G401 (cell line): ENCODE measurements around the gene PNMA6A. TPM values are rescaled to one million over a fixed set of nuclear protein-coding genes. Genes with fewer than 3 reads are reported as not detected.
"Not testable (repeated sequence)": the region's sequence is repeated elsewhere in the genome, so short reads cannot be mapped to it uniquely, and the experiment has no call there.

ENCODE experiments used
- DNase-seq: peaks from one replicate; pipeline ENCODE4 v3.0.0-alpha.2; 2015; ENCODE audit warnings: low spot score
- in situ Hi-C: cut with HindIII; loops from 2 replicates; pipeline ENCODE4 v1.10.0; 2016; ENCODE audit warnings: low sequenced_read_pairs, mixed read lengths
- total RNA-seq: library from RNA; depleted of rRNA; stranded (reverse); fragments of >200 nt; shearing (Covaris generic); gene quantifications from 2 replicates; pipeline ENCODE4 v1.2.3, GENCODE V29; 2014; rRNA removed

PNMA6A gene
- total RNA-seq, 1 experiment from 2014 or later, result 15.1 TPM

DNA sequence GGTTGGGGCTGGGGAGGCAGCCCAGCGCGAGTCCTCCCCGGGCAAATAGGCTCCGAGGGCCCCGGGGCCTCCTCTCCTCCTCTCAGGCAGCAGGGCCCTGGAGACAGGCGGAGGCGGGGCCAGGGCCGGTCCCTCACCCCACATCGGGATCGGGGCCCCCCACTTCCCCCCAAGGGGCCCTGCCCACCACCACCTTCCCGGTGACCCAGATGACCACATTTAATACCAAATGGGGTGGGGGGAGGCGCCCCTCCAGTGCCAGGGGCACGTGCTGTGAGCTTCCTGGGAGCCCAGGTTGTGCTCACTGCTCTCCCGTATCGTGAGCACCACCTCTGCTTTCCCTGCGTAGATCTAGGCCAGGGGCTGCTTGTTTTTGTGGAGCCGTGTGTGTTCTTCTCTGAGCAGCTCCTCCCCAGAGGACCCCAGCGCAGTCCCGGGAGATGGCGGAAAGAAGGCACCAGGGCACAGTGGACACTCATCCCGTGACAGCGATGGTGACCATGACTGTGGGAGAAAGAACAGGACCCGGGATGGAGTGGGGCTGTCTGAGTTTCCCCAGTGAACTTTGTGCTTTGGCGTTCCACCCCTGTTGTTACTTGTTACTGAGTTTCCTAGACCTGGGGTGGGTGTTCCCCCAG, 2.1 kb downstream of the PNMA6A start:
- no peak for DNase-seq
- in situ Hi-C loops, result no loop called here

DNA sequence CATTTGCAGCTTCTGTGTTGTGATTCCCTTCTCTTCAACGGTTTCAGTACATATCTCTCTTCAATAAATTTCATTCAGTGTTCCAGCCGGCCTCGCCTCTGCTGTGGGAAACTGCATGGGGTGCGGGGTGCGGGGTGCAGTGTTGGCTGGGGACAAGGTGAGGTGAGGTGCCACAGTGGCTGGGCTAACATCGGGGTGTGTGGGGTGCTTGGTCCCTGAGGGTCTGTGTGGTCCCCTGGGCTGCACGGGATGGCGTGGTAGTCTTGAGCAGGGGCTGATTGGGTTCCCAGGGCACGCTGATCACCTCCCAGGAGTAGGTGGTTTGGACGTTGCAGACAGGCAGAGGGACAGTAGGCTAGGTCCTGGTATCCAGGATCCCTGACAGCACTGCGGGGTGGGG, 2.7 kb downstream of the PNMA6A start:
- no peak for DNase-seq
- in situ Hi-C loops, result no loop called here

DNA sequence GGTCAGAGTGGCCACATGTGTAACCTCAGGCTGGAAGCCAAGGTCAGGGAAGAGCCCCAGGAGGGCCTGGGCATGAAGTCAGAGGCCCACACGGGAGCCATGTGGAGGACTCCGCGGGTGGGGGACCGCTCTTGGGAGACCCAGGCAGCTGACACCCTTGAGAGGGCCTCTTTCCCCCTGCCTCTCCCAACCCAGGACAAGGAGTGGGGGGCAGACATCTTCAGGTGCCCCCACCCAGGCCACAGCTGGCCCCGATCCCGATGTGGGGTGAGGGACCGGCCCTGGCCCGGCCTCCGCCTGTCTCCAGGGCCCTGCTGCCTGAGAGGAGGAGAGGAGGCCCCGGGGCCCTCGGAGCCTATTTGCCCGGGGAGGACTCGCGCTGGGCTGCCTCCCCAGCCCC, 3.1 kb downstream of the PNMA6A start:
- no peak for DNase-seq
- in situ Hi-C loops, result no loop called here

DNA sequence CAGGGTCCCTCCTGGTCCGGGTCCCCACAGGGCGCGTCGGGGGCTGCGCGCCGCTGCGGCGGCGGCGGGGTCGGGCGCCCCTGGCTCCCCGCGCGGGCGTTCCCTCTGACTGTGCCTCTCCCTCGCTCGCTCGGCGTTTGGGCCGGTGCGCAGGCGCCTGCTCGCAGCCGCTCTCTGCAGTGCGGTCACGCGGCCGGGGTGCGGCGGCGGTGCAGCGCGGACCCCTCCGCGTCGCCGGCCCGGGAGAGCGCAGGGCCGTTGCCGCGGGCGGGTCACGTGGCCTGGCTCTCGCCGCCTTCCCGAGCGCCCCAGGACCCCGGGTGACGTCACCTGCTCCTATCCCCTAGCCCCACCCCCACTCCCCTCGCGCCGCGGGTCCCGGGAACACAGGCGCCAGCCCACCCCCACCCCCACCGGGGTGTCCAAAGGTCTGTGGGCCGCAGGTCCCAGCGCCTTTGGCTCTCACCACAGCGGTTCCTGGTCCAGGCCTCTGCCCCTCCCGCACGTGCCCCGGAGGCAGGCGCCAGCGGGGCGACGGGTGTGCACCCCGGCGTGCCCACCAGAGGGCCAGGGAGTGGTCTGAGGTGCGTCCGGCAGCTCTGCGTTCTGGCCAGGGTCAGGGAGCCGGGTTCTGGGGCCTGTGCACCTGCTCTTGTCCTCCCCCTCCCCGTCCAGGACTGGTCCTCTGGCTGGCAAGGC, 5.3 kb downstream of the PNMA6A start:
- in situ Hi-C loops, DNase-seq: not testable (repeated sequence)

DNA sequence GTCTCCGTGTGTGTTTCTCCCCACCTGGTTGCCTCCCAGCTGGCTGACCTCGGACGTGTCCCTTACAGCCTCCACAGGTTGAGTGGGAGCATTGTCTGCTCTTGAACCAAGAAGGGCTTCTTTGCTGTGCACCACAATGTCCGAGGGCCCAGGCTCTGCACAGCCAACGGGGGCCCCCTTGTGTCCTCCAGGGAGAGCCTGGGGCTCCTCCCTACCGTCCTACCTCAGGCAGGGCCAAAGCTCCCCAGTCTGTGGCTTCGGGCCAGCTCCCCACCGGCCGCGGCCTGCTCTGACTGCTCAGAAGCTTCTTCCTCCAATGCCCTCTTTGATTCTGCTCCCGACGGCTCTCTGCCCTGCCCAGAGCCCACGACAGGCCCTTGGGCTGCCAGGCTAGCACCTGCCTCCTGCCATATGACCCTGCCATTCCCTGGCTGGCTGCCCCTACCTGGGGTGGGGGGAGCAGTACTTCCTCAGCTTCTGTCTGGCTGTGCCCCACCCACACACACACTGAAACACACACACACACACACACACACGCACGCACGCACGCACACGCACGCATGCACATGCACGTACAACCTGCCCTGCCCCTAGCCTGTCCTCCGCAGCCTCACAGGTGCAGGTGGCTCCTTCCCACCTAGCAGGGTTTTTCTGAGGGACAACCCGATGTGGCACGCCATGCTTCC, 11.1 kb downstream of the PNMA6A start:
- in situ Hi-C loops, DNase-seq: not testable (repeated sequence)

DNA sequence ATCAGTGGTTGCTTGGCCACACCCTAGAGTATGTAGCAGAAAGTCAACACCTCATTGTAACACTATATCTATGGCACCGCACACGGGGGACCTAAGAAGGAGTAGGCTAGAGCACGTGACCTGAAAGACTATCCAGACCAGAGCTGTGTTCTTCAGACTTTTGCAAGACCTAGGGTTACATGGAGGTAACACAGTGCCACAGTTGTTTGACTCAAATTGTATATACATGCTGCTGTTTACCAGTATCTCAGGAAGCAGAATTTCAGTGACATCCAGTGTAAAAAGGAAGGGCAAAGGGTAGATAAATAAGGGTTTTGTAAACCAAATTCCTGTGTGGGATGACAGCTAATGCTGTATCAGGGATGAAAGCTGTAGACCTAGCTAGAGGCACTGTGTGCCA, 30.2 kb downstream of the PNMA6A start:
- DNase-seq, result no peak

DNA sequence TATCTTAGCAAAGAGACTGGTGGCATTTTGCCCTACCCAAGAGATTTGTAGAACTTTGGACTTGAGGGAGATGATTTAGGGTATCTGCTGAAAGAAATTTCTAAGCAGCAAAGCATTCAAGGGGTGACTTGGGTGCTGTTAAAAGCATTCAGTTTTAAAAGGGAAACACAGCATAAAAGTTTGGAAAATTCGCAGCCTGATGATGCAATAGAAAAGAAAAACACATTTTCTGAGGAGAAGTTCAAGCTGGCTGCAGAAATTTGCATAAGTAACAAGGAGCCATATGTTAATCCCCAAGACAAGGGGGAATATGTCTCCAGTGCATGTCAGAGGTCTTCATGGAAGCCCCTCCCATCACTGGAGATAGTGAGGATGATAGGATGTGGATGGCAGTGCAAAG, 32.7 kb downstream of the PNMA6A start:
- DNase-seq, in situ Hi-C loops: not testable (repeated sequence)

More for the DNA sequence above, 30.2 kb downstream of the PNMA6A start:
- in situ Hi-C loops, result no loop called here

DNA sequence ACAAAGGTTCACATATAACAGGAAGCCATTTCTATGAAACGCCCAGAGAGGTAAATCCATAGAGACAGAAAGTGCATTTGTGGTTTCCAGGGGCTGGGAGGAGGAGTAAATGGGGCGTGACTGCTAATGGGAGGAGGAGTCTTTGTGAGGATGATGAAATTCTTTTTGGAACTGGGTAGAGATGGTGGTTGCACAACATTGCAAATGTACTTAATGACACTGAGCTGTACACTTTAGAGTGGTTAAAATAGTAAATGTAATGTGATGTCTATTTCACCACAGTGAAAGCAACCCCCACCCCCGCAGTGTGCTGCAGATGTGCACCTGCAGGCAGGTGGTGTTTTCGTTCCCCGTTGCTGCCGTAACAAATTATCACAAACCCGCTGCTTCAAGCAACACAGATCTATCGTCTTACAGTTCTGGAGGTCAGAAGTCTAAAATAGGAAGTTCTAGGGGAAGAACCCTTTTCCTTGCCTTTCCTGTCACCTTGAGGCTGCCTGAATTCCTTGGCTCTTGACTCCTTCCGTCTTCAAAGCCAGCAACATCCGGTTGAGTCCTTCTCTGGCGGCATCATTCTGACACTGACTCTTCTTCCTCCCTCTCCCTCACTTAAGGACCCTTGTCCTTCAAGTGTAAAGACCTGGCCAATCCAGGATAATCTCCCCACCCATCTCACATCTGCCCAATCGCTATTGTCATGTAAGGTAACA, 34.0 kb downstream of the PNMA6A start:
- DNase-seq, in situ Hi-C loops: not testable (repeated sequence)

DNA sequence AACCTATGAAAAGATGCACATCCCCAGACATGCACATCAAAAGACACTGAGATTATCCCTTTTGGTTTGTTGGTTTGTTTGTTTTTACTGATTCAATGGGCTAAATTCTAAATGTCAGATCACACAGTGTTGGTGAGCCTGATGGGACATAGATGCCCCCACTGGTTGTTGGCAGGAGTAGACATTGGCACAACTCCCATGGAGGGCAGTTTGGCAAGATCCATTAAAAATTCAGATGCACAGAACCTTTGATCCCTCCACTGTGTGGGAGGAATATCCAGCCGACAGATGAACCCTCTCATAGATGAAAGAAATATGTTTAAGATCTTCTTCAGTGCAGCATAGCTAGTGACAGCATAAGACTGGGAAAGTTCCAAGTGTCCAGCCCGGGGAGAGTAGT, 38.5 kb downstream of the PNMA6A start:
- DNase-seq, in situ Hi-C loops: not testable (repeated sequence)

DNA sequence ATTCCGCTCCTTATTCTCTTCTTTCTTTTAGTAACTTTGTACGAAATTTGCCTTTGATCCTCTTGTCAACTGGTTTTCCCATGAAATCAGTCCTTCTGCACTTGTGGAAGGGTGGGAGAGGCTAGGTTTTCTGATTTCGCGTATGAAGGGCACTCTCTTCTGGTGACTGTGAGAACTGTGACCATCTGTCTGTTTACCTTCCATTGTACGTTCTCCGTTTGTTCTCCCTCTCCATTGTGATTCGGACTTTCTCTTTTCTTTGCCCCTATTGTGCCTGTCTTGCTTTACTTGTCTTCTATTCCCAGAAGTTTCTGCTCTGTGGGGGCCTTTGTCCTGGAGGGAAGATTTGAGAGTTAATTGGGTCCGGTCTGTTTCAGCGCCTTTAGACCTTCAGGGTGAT, 41.6 kb downstream of the PNMA6A start:
- DNase-seq, in situ Hi-C loops: not testable (repeated sequence)

DNA sequence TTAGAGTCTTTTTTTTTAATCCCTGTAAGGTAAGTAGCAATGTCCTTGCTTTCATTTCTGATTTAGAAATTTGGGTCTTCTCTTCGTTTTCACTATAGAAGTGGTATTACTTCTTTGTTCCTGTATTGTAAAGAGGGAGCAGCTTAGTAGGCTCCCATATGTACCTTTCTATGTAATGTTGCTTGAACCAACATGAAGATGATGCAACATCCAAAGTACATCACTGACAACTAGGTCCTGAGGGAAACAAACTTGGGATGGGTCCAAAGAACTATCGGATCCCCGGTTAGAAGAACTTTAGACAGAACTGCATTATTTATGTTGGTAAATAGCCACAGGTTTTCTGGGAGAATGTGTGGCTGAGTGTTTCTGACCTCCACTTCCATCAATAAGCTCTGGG, 45.5 kb downstream of the PNMA6A start:
- in situ Hi-C loops, DNase-seq: not testable (repeated sequence)

DNA sequence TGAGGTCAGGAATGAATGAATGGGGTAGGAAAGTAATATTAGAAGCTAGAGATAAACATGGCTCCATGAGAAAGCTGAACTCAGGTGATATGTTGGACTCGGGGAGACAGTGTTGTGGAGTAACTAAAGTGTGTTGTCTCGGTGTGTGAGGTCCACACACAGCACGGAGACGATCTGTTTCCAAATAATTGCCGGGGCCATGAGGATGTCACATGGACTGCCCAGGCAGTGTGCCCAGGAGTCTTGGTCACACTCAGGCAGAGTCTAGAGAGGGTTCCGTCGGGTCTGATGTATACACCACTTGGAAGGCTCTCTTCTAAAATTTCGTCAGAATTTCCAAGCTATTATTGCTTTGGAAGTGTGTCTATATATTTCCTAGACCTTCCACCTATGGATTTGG, 48.0 kb downstream of the PNMA6A start:
- in situ Hi-C loops, DNase-seq: not testable (repeated sequence)

DNA sequence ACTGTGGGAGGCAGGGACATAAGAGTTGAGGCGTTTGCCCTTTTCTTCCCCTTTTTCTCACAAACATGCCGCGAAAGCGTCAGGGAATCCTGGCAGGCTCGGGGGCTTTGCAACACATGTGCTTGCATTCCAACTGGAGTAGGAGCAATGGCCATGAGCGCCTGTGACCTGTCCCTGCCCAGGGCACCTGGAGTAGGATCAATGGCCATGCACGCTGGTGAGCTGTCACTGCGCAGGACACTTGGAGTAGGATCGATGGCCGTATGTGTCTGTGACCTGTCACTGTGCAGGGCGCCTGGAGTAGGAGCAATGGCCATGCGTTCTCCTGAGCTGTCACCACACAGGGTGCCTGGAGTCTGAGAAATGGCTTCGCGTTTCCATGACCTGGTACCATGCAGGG, 51.2 kb downstream of the PNMA6A start:
- in situ Hi-C loops, result not testable (repeated sequence)

More for the DNA sequence above, 51.2 kb downstream of the PNMA6A start:
- not testable (repeated sequence) for DNase-seq

Other genes starting within 250 kb of the PNMA6A start
- 54.3 and 74.9 TPM in 2 replicates for gene CETN2, start 241.7 kb upstream of the PNMA6A start, total RNA-seq
- gene NSDHL, start 241.4 kb upstream of the PNMA6A start, total RNA-seq, result 30.1 and 31.2 TPM in 2 replicates
- 0.43 TPM in 1 of 2 replicates, not detected in the other for gene ZNF185, start 174.4 kb upstream of the PNMA6A start, total RNA-seq
- gene PNMA5, start 78.3 kb upstream of the PNMA6A start, total RNA-seq, result not detected in 2 replicates
- not detected in 2 replicates for gene PNMA3, start 16.0 kb upstream of the PNMA6A start, total RNA-seq
- gene MAGEA1, start 106.8 kb downstream of the PNMA6A start, total RNA-seq, result not detected in 2 replicates
- gene PNMA6F, start 249.3 kb downstream of the PNMA6A start, total RNA-seq, result 0.03 TPM in 1 of 2 replicates, not detected in the other